ENCODE results near the gene CFB. TPM values are rescaled to one million over a fixed set of nuclear protein-coding genes. Genes with fewer than 3 reads are reported as not detected.

The CFB gene
- total and polyA plus RNA-seq, 9 of the 15 experiments (the other 6 are each of a cell fraction or from before 2014, with no cell fraction given), result 0.08 to 0.91 (median 0.22) TPM; not detected in 4

GRCh38 chr6:31958741-31959739 lies 13.1 kb downstream of the CFB start, which contains the start of the genes NELFE and SKIC2 (continued):
- TF ChIP-seq NR2F6 (CRISPR knock-in tag; IDR thresholded peaks at IDR 0.05) (peak; percentile 99), ZKSCAN3 (CRISPR knock-in tag; IDR thresholded peaks at IDR 0.05) (no peak), TRIM28 (IDR thresholded peaks at IDR 0.05) (peak; percentile 63; the same call in 1 of the 2 replicates), ZNF253 (CRISPR knock-in tag; conservative IDR thresholded peaks at IDR 0.05) (0 out of 2 replicates have a peak, but pooled peaks have one; percentile 42), GMEB1 (CRISPR knock-in tag; IDR thresholded peaks at IDR 0.05) (peak; percentile 78), ZNF717 (CRISPR knock-in tag; IDR thresholded peaks at IDR 0.05) (no peak), FOS (IDR thresholded peaks at IDR 0.05; ENCODE audit: extremely low read depth, insufficient read length) (no peak), ZBTB1 (CRISPR knock-in tag; IDR thresholded peaks at IDR 0.05; ENCODE audit: borderline replicate concordance, low read depth) (no peak), GABPB2 (CRISPR knock-in tag; conservative IDR thresholded peaks at IDR 0.05) (no peak), ZNF586 (CRISPR knock-in tag; conservative IDR thresholded peaks at IDR 0.05) (0 out of 2 replicates have a peak, but pooled peaks have one; percentile 77), ZNF561 (CRISPR knock-in tag; conservative IDR thresholded peaks at IDR 0.05) (peak; percentile 31; the same call in 1 of the 2 replicates), MCM2 (IDR thresholded peaks at IDR 0.05; ENCODE audit: low read depth) (no peak), LCOR (CRISPR knock-in tag; IDR thresholded peaks at IDR 0.05) (peak; percentile 96), CBX8 (IDR thresholded peaks at IDR 0.05; ENCODE audit: borderline replicate concordance, extremely low read depth, low read depth, low read length, poor library complexity, severe bottlenecking) (no peak), SAFB (IDR thresholded peaks at IDR 0.05; ENCODE audit: borderline replicate concordance, low read depth, low read length) (no peak), HMG20A (CRISPR knock-in tag; conservative IDR thresholded peaks at IDR 0.05) (no peak), ARID3A (IDR thresholded peaks at IDR 0.05; ENCODE audit: borderline replicate concordance, low read depth, low read length) (no peak), U2AF2 (optimal IDR thresholded peaks at IDR 0.05; ENCODE audit: low read depth, low read length) (no peak), ZNF395 (CRISPR knock-in tag; IDR thresholded peaks at IDR 0.05) (peak; percentile 99), ZNF507 (tag; conservative IDR thresholded peaks at IDR 0.05) (no peak), CBX5 (IDR thresholded peaks at IDR 0.05; ENCODE audit: borderline replicate concordance, low read depth) (peak; percentile 45; the same call in 1 of the 2 replicates), EGR1 (conservative IDR thresholded peaks at IDR 0.05) (peak; percentile 68; the same call in 1 of the 2 replicates), MAFK (IDR thresholded peaks at IDR 0.05; ENCODE audit: low read length) (no peak), CHD1 (IDR thresholded peaks at IDR 0.05; ENCODE audit: low read length) (peak; percentile 68), FOXA1 (IDR thresholded peaks at IDR 0.05; ENCODE audit: borderline replicate concordance) (no peak)
